WERI-Rb-1 (cell line): Measurements from ENCODE around the gene FLYWCH1.

Source experiments
- DNase-seq: peaks from one replicate; pipeline ENCODE4 v3.0.0-alpha.2; 2020
- H3K27ac ChIP-seq: fragments of 250-450 bp; sonication (Bioruptor Pico); 2 replicates; pipeline ENCODE4 v1.5.1; 2020; ENCODE audit warnings: mild to moderate bottlenecking, moderate library complexity
- H3K27me3 ChIP-seq: fragments of 250-450 bp; sonication (Bioruptor Pico); 2 replicates; pipeline ENCODE4 v1.5.1; 2021; ENCODE audit warnings: mild to moderate bottlenecking, low read depth, moderate library complexity; ENCODE audit not compliant: insufficient read depth, severe bottlenecking
- H3K36me3 ChIP-seq: fragments of 250-450 bp; sonication (Bioruptor Pico); 2 replicates; pipeline ENCODE4 v1.5.1; 2020; ENCODE audit warnings: mild to moderate bottlenecking, moderate library complexity
- H3K4me3 ChIP-seq: 2 replicates; pipeline ENCODE4 v1.5.1; 2011; ENCODE audit warnings: low read depth, mild to moderate bottlenecking, control low read depth, low read length
- H3K9me3 ChIP-seq: fragments of 250-450 bp; sonication (Bioruptor Pico); 2 replicates; pipeline ENCODE4 v1.5.1; 2021; ENCODE audit warnings: mild to moderate bottlenecking, moderate library complexity; ENCODE audit not compliant: severe bottlenecking
- CTCF ChIP-seq: IDR thresholded peaks from 2 replicates; pipeline ENCODE4 v1.5.1; 2011; ENCODE audit warnings: low read depth, mild to moderate bottlenecking, control low read depth, inconsistent platforms, low read length

Gene FLYWCH1

DNA sequence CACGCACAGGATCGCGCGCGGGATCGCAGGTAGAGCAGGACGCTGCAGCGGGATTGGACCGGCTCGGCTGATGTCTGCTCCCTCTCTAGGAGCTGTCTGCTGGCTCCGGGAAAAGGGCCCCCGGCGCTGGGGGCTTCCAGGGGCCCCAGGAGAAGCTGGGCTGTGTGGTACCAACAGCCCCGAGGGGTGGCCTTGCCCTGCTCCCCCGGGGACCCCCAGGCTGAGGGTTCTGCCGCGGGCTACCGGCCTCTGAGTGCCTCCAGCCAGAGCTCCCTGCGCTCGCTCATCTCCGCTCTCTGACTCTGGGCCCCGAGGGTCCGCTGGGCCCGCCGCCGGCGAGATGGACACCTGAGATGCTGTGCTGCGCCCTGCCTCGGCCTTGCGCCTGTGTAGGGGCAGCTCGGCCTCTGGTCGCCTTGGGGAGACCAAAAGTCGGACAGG, 56.0 kb downstream of the FLYWCH1 start:
- peak overlapping the region; percentile 96 for H3K27ac ChIP-seq
- TF ChIP-seq CTCF, result no peak
- H3K27me3 ChIP-seq, result no peaks in the 10 kb centered on the region
- DNase-seq, result peak; percentile 5
- H3K9me3 ChIP-seq, result peaks cover 3% of the 10 kb centered on the region
- peaks cover 56% of the 10 kb centered on the region for H3K36me3 ChIP-seq
- no peak overlapping the region for H3K4me3 ChIP-seq

DNA sequence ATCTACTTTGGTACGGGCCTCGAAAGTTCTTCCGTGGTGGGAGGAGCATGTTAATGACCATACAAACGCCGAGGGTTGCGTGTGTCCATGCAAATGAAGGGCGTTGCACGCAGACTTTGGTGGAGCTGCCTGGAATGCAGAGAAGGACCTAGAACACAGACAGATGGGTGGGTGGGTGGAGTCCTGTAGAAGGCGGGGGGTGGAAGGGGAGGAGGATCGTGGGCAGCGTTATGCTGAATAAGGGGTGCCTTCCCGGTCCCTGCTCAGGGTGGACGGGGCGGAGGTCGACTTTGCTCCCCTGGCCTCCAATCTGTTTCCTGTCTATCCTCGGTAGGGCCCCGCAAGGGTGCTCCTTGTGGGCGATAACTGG, 56.6 kb downstream of the FLYWCH1 start:
- H3K4me3 ChIP-seq, result peak overlapping the region; percentile 53
- peaks cover 3% of the 10 kb centered on the region for H3K9me3 ChIP-seq
- H3K36me3 ChIP-seq, result peaks cover 63% of the 10 kb centered on the region
- H3K27ac ChIP-seq, result peak overlapping the region; percentile 96
- no peaks in the 10 kb centered on the region for H3K27me3 ChIP-seq
- TF ChIP-seq CTCF, result no peak
- DNase-seq, result peak; percentile 73

DNA sequence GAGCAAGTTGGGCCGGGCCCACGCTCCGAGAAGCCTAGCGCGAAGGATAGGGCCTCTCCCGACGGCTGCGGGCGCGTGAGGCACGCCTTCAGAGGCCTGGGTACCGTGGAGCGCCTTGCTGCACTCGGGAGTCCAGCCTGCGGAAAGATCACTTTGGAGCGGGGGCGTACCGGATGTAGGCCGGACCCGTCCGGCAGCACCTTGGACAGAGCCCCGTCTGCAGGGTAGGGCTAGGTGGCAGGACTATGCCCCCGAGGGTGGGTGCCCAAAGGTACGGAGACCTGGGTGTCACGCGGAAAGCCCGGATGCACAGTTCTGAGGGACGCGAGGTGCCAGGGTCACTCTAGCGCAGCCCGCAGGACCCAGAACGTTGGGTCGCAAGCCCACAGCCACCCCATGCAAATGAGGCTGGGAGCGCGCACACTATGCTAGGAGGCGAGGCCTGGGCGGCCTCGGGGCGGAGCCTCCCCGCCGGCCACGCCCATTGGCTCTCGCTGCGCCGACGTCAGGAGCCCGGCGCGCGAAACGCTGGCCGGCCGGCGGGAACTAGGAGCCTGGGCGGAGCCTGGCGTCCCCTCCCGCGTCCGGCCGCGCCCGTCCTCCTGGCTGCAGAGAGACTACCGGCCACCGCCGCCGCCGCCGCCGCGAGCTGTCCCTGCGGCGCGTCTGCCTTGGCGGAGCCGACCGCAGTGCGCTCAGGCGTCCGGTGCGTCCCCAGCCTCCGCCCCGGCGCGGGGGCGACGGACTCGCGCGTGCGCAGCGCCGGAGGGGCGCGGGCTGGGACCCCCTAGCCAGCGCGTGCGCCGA, 57.2 kb downstream of the FLYWCH1 start, which contains the start of gene PAQR4:
Gene PAQR4 (plus strand): TSS at position 611 of the 807 bp plus-strand sequence. CDS start 327 bp downstream, outside the sequence.
- Histone ChIP-seq H3K4me3 (peak within 1 kb of the TSS; percentile 66), H3K27ac (peak within 1 kb of the TSS; percentile 96), H3K27me3 (no peaks in the 10 kb centered on the region), H3K36me3 (peaks cover 68% of the 10 kb centered on the region), H3K9me3 (peaks cover 3% of the 10 kb centered on the region)
- no peak for TF ChIP-seq CTCF
- DNase-seq, result peak; percentile 88

DNA sequence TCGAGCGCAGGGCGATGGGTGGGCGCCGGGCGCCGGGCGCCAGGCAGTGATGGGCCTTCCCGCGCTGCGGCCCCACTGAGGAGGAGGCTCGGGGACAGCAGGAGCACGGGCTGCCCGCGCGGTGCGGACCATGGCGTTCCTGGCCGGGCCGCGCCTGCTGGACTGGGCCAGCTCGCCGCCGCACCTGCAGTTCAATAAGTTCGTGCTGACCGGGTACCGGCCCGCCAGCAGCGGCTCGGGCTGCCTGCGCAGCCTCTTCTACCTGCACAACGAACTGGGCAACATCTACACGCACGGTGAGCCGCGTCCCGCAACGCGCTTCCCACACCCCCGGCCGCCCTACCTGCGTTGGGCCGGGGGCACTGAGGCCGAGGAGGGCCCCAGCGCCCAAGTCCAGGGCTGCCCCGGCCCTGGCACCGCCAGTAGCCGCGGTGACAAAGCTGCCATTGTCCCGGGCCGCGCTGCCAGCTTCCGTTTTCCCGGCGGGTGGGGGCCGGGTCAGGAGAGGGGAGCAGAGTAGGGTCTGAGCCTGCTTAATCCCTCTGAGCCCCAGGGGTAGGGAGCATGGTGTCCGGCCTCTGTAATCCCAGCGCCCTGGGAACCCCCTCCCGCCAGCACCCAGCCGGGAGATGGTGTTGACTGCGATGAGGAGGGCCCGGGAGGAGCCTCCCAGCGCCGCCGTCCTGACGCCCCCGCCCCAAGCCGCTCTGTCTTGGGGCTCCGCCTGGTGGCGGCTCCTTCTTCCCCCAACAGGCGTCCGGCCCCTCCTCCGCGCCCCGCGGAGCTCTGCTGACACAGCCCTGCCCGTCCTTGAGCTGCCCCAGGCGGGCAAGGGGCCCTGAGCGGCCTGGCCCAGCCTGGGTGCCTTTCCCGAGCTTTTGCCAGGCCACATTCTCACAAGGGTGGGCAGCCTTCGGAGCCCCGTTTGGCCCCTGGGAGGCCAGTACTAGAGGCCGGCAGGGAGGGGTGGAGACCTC, 58.1 kb downstream of the FLYWCH1 start:
- peak; percentile 70 for TF ChIP-seq CTCF
- peak overlapping the region; percentile 96 for H3K27ac ChIP-seq
- peak overlapping the region; percentile 66 for H3K4me3 ChIP-seq
- no peaks in the 10 kb centered on the region for H3K27me3 ChIP-seq
- peaks cover 3% of the 10 kb centered on the region for H3K9me3 ChIP-seq
- H3K36me3 ChIP-seq, result peaks cover 77% of the 10 kb centered on the region
- DNase-seq, result peak; percentile 92

- Histone ChIP-seq H3K36me3 (peaks cover 85% of the 10 kb centered on the region), H3K27ac (peak overlapping the region; percentile 96)
These were observed 58.8 kb downstream of the FLYWCH1 start for GRCh38 chr16:2970563-2970962.

More at GRCh38 chr16:2970563-2970962, 58.8 kb downstream of the FLYWCH1 start:
- TF ChIP-seq CTCF, result no peak
- Histone ChIP-seq H3K4me3 (peak overlapping the region; percentile 66), H3K9me3 (peaks cover 3% of the 10 kb centered on the region), H3K27me3 (no peaks in the 10 kb centered on the region)
- no peak for DNase-seq
